GM23338 (cell line): Measurements from ENCODE around the gene PYM1. TPM values are rescaled to one million over a fixed set of nuclear protein-coding genes. Genes with fewer than 3 reads are reported as not detected.

Source experiments
- ATAC-seq: fragments of 200-7000 bp; cut with Tn5 transposase; 3 replicates; pipeline ENCODE4 v1.9.1; 2020
- DNase-seq: peaks from one replicate; pipeline ENCODE4 v3.0.0-alpha.2; 2015; ENCODE audit warnings: low spot score
- H2AFZ ChIP-seq: fragments of 200-600 bp; sonication (generic); 2 replicates; pipeline ENCODE4 v1.8.0; 2016; ENCODE audit warnings: antibody characterized with exemption, mild to moderate bottlenecking, moderate library complexity
- H3F3A ChIP-seq: fragments of 200-600 bp; sonication (generic); replicated peaks from 2 replicates; pipeline ENCODE4 v1.8.0; 2017; ENCODE audit warnings: antibody characterized with exemption, mixed run types, low read depth
- H3K27ac ChIP-seq: fragments of 200-600 bp; sonication (generic); 2 replicates; pipeline ENCODE4 v1.6.1; 2016; ENCODE audit warnings: low read depth
- H3K27me3 ChIP-seq: fragments of 200-600 bp; sonication (generic); 2 replicates; pipeline ENCODE4 v1.8.0; 2016; ENCODE audit warnings: mild to moderate bottlenecking, mixed run types, moderate library complexity; ENCODE audit not compliant: insufficient read depth
- H3K36me3 ChIP-seq: fragments of 200-600 bp; sonication (generic); 2 replicates; pipeline ENCODE4 v1.8.0; 2016; ENCODE audit warnings: mild to moderate bottlenecking; ENCODE audit not compliant: insufficient read depth
- H3K4me1 ChIP-seq: fragments of 200-600 bp; sonication (generic); 2 replicates; pipeline ENCODE4 v1.8.0; 2016; ENCODE audit warnings: mild to moderate bottlenecking, moderate library complexity; ENCODE audit not compliant: insufficient read depth
- H3K4me2 ChIP-seq: fragments of 200-600 bp; sonication (generic); 2 replicates; pipeline ENCODE4 v1.7.1; 2017; ENCODE audit warnings: mixed run types
- H3K4me3 ChIP-seq: fragments of 200-600 bp; sonication (generic); 2 replicates; pipeline ENCODE4 v1.6.1; 2016; ENCODE audit warnings: mixed run types
- H3K79me2 ChIP-seq: fragments of 200-600 bp; sonication (generic); replicated peaks from 2 replicates; pipeline ENCODE4 v1.8.0; 2017; ENCODE audit warnings: mild to moderate bottlenecking; ENCODE audit not compliant: insufficient read depth
- H3K9me2 ChIP-seq: fragments of 200-600 bp; sonication (generic); 2 replicates; pipeline ENCODE4 v1.8.0; 2017; ENCODE audit not compliant: insufficient read depth
- H4K20me1 ChIP-seq: fragments of 200-600 bp; sonication (generic); replicated peaks from 2 replicates; pipeline ENCODE4 v1.8.0; 2017; ENCODE audit warnings: mild to moderate bottlenecking; ENCODE audit not compliant: insufficient read depth
- H3K27ac Mint-ChIP-seq: 2 replicates; pipeline ENCODE4 v1.8.0; 2020; ENCODE audit warnings: inconsistent platforms, mild to moderate bottlenecking, moderate library complexity, mixed read lengths
- H3K27me3 Mint-ChIP-seq: 3 replicates; pipeline ENCODE4 v1.8.0; 2022; ENCODE audit warnings: low read depth, mild to moderate bottlenecking, moderate library complexity, mixed read lengths, inconsistent platforms; ENCODE audit not compliant: insufficient read depth, poor library complexity
- H3K36me3 Mint-ChIP-seq: 3 replicates; pipeline ENCODE4 v1.8.0; 2021; ENCODE audit warnings: low read depth, mild to moderate bottlenecking, inconsistent platforms, moderate library complexity, mixed read lengths
- H3K4me1 Mint-ChIP-seq: 3 replicates; pipeline ENCODE4 v1.8.0; 2020; ENCODE audit warnings: mild to moderate bottlenecking, inconsistent platforms, mixed read lengths
- H3K4me3 Mint-ChIP-seq: 3 replicates; pipeline ENCODE4 v1.8.0; 2021; ENCODE audit warnings: moderate library complexity, mild to moderate bottlenecking, inconsistent platforms, mixed read lengths
- H3K9me3 Mint-ChIP-seq: 3 replicates; pipeline ENCODE4 v1.8.0; 2020; ENCODE audit warnings: moderate library complexity, mild to moderate bottlenecking, inconsistent platforms, mixed read lengths
- CREB1 ChIP-seq: fragments of 250-450 bp; sonication (Bioruptor Pico); IDR thresholded peaks from 2 replicates; pipeline ENCODE4 v1.5.0; 2020; ENCODE audit warnings: low read depth, mild to moderate bottlenecking, moderate library complexity
- EZH2 ChIP-seq: fragments of 200-600 bp; sonication (generic); IDR thresholded peaks from one replicate; pipeline ENCODE4 v1.8.0; 2017; ENCODE audit warnings: antibody characterized with exemption, mild to moderate bottlenecking, low read depth; ENCODE audit not compliant: unreplicated experiment
- JUNB ChIP-seq: IDR thresholded peaks from one replicate; pipeline ENCODE4 v1.6.1; 2016; ENCODE audit warnings: antibody characterized with exemption; ENCODE audit not compliant: unreplicated experiment
- NANOG ChIP-seq: IDR thresholded peaks from 2 replicates; pipeline ENCODE4 v1.6.1; 2016; ENCODE audit warnings: antibody characterized with exemption, borderline replicate concordance
- POLR2AphosphoS5 ChIP-seq: IDR thresholded peaks from 2 replicates; pipeline ENCODE4 v1.6.1; 2016; ENCODE audit warnings: antibody characterized with exemption, low read depth
- STAT1 ChIP-seq: IDR thresholded peaks from one replicate; pipeline ENCODE4 v1.6.1; 2016; ENCODE audit warnings: antibody characterized with exemption; ENCODE audit not compliant: unreplicated experiment
- ZNF114 ChIP-seq: fragments of 250-450 bp; sonication (Bioruptor Pico); IDR thresholded peaks from 2 replicates; pipeline ENCODE4 v1.5.0; 2020; ENCODE audit warnings: mild to moderate bottlenecking, moderate library complexity
- ZNF462 ChIP-seq: fragments of 250-450 bp; sonication (Bioruptor Pico); IDR thresholded peaks from 2 replicates; pipeline ENCODE4 v1.5.0; 2020; ENCODE audit warnings: mild to moderate bottlenecking, moderate library complexity
- polyA plus RNA-seq: library from polyadenylated mRNA; unstranded; fragments of >200 nt; fragmentation: Nextera tagmentation; extraction: Ambion mirVana; gene quantifications from 2 replicates; pipeline ENCODE4 v1.2.1, GENCODE V29; 2016
- total RNA-seq: library from RNA; depleted of rRNA; stranded (reverse); fragments of >200 nt; shearing (Covaris generic); gene quantifications from 2 replicates; pipeline ENCODE4 v1.2.3, GENCODE V29; 2014
- TF ChIP-seq, protein P1 (sequence below): IDR thresholded peaks from one replicate; pipeline ENCODE4 v1.6.1; 2018; ENCODE audit warnings: antibody characterized with exemption; ENCODE audit not compliant: unreplicated experiment
- TF ChIP-seq, protein P2 (sequence below): IDR thresholded peaks from 2 replicates; pipeline ENCODE4 v1.6.1; 2016; ENCODE audit warnings: antibody characterized with exemption

The PYM1 gene
- total and polyA plus RNA-seq, 2 experiments from 2014 or later, result 70.2 to 150 TPM

DNA sequence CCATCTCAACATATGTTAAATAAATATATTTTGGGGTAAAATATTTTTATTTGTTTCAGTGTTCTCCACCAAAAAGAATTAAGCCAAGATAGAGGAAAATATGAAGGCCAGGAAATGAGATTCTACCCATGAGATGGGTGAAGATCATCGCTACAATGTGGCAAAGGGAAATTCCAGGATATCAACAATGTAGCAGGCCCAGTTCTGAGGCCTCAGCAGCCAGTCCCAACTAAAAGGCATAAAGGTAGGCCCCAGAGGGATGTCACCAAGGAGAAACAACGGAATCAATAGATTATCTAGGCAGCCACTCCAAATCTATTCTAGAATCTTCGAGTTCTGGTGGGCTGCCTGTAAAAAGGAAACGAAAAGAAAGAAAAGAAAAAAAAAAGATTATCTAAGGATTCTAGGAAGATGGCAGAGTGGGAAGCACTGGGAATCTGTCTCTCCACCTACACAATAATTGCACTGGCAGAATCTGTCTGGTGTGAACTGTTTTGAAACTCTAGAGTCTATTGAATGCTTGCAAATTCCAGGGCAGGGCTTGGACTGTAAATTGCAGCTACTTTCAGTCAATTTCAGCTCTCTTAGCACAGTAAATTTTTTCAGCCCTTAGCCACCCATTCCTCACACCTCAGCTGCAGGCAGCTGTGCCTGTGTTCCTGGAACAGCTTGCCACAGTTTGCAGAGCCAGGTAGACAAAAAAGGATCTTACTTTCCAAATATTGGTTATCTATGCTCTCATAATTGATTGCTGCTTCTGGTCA lies 51.8 kb downstream of the PYM1 start:
- Histone ChIP-seq H3K27me3 (no peaks in the 10 kb centered on the region), H2AFZ (peak overlapping the region; percentile 85), H3F3A (peaks cover 8% of the 10 kb centered on the region), H3K4me1 (peaks cover 10% of the 10 kb centered on the region; the same call in 1 of the 2 replicates), H3K27ac (peak overlapping the region; percentile 78), H3K79me2 (no peaks in the 10 kb centered on the region), H4K20me1 (no peaks in the 10 kb centered on the region), H3K4me2 (0 out of 2 replicates have a peak overlapping the region, but pooled peaks have one; percentile 28), H3K9me2 (no peaks in the 10 kb centered on the region), H3K36me3 (no peaks in the 10 kb centered on the region), H3K4me3 (no peak overlapping the region)
- Mint-ChIP-seq H3K9me3 (peaks cover 14% of the 10 kb centered on the region), H3K4me3 (no peak overlapping the region; the same call in 2 of the 3 replicates), H3K4me1 (peaks cover 20% of the 10 kb centered on the region), H3K36me3 (peaks cover 9% of the 10 kb centered on the region), H3K27me3 (peaks cover under 1% of the 10 kb centered on the region), H3K27ac (no peak overlapping the region; the same call in 1 of the 2 replicates)
- TF ChIP-seq, protein P1, sequence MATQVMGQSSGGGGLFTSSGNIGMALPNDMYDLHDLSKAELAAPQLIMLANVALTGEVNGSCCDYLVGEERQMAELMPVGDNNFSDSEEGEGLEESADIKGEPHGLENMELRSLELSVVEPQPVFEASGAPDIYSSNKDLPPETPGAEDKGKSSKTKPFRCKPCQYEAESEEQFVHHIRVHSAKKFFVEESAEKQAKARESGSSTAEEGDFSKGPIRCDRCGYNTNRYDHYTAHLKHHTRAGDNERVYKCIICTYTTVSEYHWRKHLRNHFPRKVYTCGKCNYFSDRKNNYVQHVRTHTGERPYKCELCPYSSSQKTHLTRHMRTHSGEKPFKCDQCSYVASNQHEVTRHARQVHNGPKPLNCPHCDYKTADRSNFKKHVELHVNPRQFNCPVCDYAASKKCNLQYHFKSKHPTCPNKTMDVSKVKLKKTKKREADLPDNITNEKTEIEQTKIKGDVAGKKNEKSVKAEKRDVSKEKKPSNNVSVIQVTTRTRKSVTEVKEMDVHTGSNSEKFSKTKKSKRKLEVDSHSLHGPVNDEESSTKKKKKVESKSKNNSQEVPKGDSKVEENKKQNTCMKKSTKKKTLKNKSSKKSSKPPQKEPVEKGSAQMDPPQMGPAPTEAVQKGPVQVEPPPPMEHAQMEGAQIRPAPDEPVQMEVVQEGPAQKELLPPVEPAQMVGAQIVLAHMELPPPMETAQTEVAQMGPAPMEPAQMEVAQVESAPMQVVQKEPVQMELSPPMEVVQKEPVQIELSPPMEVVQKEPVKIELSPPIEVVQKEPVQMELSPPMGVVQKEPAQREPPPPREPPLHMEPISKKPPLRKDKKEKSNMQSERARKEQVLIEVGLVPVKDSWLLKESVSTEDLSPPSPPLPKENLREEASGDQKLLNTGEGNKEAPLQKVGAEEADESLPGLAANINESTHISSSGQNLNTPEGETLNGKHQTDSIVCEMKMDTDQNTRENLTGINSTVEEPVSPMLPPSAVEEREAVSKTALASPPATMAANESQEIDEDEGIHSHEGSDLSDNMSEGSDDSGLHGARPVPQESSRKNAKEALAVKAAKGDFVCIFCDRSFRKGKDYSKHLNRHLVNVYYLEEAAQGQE, result no peak
- TF ChIP-seq POLR2AphosphoS5, result no peak
- DNase-seq, result no peak
- peak; percentile 65 for ATAC-seq

DNA sequence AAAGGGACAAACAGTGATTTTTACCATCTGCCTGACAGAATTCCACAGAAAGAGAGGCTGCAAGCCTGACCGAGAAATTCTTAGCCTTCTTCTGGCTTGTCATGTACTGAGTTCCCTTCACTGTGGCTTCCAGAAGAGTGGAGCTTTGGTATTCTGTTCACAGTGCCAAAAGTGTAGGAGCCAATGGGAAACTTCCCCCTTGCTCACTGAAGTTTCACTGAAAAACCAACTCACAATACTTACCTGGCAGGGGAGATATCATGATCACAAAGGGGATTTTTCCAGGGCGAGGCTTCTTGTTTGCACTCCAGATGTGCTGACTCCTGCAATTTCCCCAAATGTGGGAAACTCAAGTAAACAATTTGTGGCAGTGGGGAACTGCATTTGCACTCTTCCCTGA lies 53.3 kb downstream of the PYM1 start:
- ATAC-seq (peak; percentile 40; the same call in 1 of the 3 replicates), DNase-seq (no peak)
- Mint-ChIP-seq H3K4me3 (no peak overlapping the region), H3K27me3 (peaks cover 3% of the 10 kb centered on the region), H3K27ac (no peak overlapping the region), H3K4me1 (peaks cover 20% of the 10 kb centered on the region), H3K36me3 (peaks cover 9% of the 10 kb centered on the region), H3K9me3 (peaks cover 14% of the 10 kb centered on the region)
- Histone ChIP-seq H4K20me1 (no peaks in the 10 kb centered on the region), H3K27me3 (no peaks in the 10 kb centered on the region), H3K4me2 (no peak overlapping the region), H3K79me2 (no peaks in the 10 kb centered on the region), H3F3A (peaks cover 8% of the 10 kb centered on the region), H3K4me1 (peaks cover 10% of the 10 kb centered on the region; the same call in 1 of the 2 replicates), H2AFZ (no peak overlapping the region), H3K27ac (no peak overlapping the region), H3K9me2 (no peaks in the 10 kb centered on the region), H3K36me3 (no peaks in the 10 kb centered on the region), H3K4me3 (no peak overlapping the region)
- TF ChIP-seq, protein P2, sequence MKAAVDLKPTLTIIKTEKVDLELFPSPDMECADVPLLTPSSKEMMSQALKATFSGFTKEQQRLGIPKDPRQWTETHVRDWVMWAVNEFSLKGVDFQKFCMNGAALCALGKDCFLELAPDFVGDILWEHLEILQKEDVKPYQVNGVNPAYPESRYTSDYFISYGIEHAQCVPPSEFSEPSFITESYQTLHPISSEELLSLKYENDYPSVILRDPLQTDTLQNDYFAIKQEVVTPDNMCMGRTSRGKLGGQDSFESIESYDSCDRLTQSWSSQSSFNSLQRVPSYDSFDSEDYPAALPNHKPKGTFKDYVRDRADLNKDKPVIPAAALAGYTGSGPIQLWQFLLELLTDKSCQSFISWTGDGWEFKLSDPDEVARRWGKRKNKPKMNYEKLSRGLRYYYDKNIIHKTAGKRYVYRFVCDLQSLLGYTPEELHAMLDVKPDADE, result no peak
- no peak for TF ChIP-seq ZNF462 (CRISPR knock-in tag)
- no peak for TF ChIP-seq NANOG
- no peak for TF ChIP-seq EZH2
- no peak for TF ChIP-seq STAT1
- no peak for TF ChIP-seq CREB1 (CRISPR knock-in tag)
- TF ChIP-seq JUNB, result no peak
- TF ChIP-seq ZNF114 (CRISPR knock-in tag), result no peak
